ENCODE results near the gene COL16A1.

Gene COL16A1

GRCh38 chr1:31703431-31704270, at the start of gene COL16A1:
Gene COL16A1 (minus strand): TSS chr1:31704017. CDS start chr1:31702193, 1,824 bp downstream.
- TF ChIP-seq, protein P1, sequence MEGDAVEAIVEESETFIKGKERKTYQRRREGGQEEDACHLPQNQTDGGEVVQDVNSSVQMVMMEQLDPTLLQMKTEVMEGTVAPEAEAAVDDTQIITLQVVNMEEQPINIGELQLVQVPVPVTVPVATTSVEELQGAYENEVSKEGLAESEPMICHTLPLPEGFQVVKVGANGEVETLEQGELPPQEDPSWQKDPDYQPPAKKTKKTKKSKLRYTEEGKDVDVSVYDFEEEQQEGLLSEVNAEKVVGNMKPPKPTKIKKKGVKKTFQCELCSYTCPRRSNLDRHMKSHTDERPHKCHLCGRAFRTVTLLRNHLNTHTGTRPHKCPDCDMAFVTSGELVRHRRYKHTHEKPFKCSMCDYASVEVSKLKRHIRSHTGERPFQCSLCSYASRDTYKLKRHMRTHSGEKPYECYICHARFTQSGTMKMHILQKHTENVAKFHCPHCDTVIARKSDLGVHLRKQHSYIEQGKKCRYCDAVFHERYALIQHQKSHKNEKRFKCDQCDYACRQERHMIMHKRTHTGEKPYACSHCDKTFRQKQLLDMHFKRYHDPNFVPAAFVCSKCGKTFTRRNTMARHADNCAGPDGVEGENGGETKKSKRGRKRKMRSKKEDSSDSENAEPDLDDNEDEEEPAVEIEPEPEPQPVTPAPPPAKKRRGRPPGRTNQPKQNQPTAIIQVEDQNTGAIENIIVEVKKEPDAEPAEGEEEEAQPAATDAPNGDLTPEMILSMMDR (IDR thresholded peaks at IDR 0.05; ENCODE audit: insufficient read depth, low read depth, low read length, missing control alignments) = no peak
- no peak within 1 kb of the TSS for H3K4me3 ChIP-seq (ENCODE audit: low read depth, low read length)
- DNase-seq (ENCODE audit: low read depth) = no peak

DNA sequence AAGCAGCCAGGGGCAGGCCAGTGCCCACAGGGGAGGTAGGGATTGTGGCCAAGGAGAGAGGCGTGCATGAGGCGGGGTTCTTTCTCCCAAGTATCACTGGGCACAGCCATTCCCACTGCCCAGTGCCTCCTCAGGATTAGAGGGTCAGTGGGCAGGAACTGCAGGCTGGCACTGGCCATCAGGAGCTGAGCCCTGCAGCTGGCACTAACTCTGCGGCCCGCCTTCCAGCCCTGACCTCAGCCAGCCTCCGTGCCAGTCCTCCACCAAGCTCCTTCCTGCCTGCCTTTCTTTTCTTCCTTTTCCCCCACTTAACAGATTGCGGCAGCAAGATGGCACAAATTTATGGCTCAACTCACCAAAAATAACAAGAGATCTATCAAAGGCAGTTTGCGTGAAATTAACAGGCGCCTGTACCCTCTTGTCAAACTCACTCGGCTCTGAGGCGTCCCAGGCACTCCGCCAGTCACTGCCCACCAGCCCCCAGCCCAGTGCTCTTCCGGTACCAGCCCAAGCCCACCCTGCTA, 49.2 kb upstream of the COL16A1 start:
- H3K4me3 ChIP-seq (ENCODE audit: low read depth, low read length) = no peak overlapping the region
- no peak for DNase-seq (ENCODE audit: low read depth)
- TF ChIP-seq, protein P1 (IDR thresholded peaks at IDR 0.05; ENCODE audit: insufficient read depth, low read depth, low read length, missing control alignments) = no peak

DNA sequence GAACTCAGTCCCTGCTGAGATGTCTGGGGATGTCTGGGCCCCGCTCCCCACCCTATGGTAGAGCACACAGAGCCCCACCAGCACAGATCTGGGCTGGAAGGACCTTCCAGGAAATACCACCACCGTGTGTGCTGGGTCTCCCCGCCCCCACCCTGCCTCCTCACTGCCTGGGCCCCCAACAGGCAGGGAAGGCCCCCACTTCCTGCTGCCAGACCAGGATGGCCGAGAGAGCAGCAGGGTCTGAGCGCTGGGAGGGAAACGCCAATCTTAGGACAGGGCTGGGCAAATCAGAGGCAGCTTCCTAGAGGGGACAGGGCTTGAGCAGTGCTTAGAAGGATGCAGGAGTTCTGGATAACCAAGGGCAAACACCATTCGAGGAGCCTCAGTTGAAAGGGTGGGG, 48.4 kb upstream of the COL16A1 start:
- TF ChIP-seq, protein P1 (IDR thresholded peaks at IDR 0.05; ENCODE audit: insufficient read depth, low read depth, low read length, missing control alignments) = no peak
- no peak overlapping the region for H3K4me3 ChIP-seq (ENCODE audit: low read depth, low read length)
- DNase-seq (ENCODE audit: low read depth) = no peak

- DNase-seq (ENCODE audit: low read depth) = no peak
- no peak overlapping the region for H3K4me3 ChIP-seq (ENCODE audit: low read depth, low read length)
- TF ChIP-seq, protein P1 (IDR thresholded peaks at IDR 0.05; ENCODE audit: insufficient read depth, low read depth, low read length, missing control alignments) = no peak
These were observed 48.0 kb upstream of the COL16A1 start for GRCh38 chr1:31751822-31752241.

- no peak overlapping the region for H3K4me3 ChIP-seq (ENCODE audit: low read depth, low read length)
- TF ChIP-seq, protein P1 (IDR thresholded peaks at IDR 0.05; ENCODE audit: insufficient read depth, low read depth, low read length, missing control alignments) = no peak
- DNase-seq (ENCODE audit: low read depth) = peak; percentile 13
These were observed 47.2 kb upstream of the COL16A1 start for GRCh38 chr1:31750858-31751510.

DNA sequence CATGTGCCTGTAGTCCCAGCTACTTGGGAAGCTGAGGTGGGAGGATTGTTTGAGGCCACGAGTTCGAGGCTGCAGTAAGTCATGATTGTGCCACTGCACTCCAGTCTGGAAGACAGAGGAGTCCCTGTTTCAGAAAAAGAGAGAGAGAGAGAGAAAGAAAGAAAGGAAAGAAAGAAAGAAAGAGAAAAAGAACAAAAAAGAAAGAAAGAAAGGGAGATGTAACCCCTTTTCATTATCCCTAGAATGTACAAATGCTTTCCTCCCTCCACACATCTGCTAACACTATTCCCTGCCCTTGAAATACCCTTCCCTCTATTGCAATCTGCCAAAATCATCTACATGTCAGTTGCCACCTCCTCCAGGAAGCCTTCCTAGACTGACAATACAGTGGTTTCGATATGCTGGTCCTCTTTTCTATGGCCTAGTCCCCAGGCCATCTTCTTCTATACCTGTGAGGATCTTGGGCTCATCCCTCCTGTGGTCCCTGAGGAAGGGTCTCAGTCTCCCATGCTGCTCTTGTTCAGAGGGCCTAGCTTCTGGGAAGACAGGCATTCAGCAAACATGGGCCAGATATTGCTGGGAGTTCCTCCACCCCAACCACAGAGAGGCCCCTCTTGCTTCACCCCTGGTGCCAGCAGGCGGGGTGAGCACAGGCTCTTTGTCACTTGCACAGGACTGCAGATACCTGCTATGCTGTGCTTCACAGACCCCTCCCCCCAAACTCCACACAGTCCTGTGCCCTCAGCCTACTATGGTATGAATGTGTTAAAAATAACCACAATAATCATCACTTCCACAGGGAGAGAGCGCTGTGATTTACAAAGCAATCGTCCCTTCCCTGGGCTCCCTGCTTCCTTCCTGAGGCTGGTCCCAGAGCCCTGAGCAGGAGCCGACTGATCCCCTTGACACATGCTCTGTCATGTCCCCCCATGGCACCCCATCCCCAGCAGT, 46.2 kb upstream of the COL16A1 start:
- no peak for DNase-seq (ENCODE audit: low read depth)
- no peak overlapping the region for H3K4me3 ChIP-seq (ENCODE audit: low read depth, low read length)
- TF ChIP-seq, protein P1 (IDR thresholded peaks at IDR 0.05; ENCODE audit: insufficient read depth, low read depth, low read length, missing control alignments) = no peak
